ENCODE data around the gene TRIP13.

TRIP13 gene

GRCh38 chr5:943201-943917 is 50.7 kb downstream of the TRIP13 start:
- no peak for DNase-seq

- DNase-seq = no peak
Measured at GRCh38 chr5:943918-944620, 51.4 kb downstream of the TRIP13 start.

- DNase-seq = no peak
Measured at GRCh38 chr5:944621-944927, 51.9 kb downstream of the TRIP13 start.

DNA sequence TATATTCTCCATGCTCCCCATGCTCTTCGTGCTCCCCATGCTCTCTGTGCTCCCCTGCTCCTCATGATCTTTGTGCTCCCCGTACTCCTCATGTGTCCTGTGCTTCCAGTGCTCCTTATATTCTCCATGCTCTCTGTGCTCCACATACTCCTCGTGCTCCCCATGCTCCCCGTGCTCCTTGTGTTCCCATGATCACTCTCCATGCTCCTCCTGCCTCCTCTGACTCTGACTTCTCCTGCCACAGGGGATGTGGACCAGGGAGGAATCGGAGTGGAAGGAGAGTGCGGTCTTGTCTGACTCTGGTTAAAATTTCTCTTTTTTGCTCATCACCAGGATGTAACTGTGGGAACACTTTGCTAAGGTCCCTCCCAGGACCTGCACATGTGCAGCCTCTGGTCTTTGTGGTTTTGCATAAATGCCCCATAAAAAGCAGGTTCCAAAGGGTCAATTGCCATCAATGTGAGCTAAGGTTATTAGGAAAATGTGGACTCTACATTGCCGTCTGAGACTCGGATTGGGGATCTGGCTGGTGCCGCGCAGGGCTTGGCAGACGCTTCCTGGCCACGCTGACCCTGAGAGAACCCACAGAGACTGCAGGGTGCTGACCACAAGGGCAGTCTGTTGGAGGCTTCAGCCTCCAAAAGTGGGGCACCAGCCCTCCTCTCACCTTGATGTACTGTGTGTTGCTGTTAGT is 52.5 kb downstream of the TRIP13 start:
- no peak for DNase-seq

DNA sequence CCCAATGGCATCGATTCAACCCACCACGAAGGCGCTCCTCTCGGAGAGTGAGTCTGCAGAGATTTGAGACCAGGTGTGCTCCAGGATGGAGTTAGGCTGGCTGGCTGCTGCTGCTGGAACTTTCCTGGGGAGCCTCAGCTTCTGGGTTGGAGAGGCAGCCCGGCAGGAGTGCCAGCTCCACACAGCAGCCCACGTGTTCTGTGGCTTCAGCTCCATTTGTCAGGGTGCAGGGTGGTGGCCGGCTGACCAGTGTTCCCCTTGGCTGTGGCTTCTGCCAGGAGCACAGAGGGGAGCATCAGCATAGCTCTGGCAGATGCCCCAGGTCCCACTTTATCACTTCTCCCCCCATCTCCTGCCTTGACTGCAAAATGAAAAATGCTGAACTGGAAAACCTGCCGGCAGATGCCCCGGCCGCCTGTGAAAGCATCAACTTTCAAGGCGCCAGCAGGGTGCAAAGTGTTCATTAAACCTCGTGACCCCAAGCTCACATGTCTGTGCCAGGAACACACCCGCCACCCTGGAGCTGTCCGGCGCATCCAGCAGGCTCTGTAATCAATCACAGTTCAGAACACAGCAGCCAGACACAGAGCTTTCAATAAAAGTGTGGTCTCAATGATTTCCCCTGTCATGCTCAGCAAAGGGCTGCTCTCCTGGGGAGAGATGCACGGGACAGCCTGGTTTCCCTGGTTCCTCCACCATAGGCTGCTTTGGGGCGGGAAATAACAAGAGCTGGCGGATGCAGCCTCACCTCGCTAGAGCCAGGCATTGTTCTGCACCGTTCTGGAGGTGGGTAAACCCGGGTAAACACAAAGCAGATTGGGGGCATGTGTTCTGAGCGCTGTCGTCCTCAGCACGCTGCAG is 53.2 kb downstream of the TRIP13 start:
- DNase-seq = no peak

GRCh38 chr5:946720-947625 is 54.3 kb downstream of the TRIP13 start:
- no peak for DNase-seq

GRCh38 chr5:947626-948471 is 55.2 kb downstream of the TRIP13 start:
- no peak for DNase-seq

- no peak for DNase-seq
Measured at GRCh38 chr5:948472-949274, 56.0 kb downstream of the TRIP13 start.

- DNase-seq = no peak
Measured at GRCh38 chr5:949275-949543, 56.5 kb downstream of the TRIP13 start.

DNA sequence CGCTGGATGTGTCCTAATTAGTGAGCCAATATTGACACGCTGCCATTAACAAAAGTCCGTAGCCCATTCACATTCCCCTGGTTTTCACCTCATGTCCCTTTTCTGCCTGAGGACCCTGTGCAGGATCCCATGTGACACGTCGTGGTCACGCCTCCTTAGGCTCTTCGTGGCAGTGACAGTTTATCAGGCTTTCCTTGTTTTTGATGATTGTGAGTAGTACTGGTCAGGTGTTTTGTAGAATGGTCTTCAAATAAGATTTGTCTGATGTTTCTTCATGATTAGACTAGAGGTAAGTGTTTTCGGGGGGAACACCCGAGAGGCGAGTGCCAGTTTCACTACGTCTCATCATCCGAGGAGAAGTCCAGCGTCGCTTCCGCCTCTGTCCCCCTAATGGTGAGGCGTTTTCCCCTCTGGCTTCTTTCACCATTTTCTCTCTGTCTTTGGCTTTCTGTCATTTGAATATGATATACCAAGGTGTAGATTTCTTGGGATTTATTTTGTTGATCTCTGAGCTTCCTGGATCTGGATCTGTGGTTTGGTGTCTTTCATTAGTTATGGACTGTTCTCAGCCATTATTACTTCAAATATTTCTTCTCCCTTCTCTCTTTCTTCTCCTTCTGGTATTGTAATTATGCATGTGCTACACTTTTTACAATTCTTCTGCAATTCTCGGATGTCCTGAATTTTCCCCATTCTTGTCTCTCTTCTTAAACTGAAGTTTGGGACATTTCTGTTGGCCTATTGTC is 57.3 kb downstream of the TRIP13 start:
- no peak for DNase-seq

DNA sequence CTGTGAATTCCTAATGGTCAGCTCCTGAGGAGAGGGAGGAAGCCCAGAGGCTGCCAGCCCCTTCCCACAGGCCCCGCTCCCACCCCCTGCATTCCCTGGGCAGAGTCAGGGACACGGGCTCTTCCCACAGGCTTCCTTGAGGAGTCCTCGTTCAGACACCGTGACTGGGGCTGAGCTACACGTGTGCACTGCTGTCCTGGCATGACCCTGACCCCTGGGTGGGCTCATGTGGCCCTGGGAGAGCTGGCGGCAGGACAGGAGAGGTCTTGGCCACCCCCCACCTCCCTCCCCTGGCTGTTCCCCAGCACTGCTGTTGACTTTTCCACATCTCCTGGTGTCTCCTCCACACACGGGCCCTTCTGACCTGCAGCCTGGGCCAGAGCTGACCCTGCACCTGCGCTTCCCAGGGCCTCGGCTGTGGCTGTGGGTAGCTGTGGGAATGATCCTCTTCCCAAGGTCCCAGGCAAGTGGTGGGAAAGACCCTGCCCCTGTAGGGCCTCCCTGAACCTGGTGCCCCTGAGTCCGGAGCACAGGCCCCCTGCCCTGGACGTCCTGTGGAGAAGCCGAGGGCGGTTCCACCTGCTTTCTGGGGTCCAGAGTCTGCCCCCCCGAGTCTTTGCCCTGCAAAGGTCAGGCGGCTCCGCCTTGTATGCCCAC is 59.4 kb downstream of the TRIP13 start:
- DNase-seq = no peak

DNA sequence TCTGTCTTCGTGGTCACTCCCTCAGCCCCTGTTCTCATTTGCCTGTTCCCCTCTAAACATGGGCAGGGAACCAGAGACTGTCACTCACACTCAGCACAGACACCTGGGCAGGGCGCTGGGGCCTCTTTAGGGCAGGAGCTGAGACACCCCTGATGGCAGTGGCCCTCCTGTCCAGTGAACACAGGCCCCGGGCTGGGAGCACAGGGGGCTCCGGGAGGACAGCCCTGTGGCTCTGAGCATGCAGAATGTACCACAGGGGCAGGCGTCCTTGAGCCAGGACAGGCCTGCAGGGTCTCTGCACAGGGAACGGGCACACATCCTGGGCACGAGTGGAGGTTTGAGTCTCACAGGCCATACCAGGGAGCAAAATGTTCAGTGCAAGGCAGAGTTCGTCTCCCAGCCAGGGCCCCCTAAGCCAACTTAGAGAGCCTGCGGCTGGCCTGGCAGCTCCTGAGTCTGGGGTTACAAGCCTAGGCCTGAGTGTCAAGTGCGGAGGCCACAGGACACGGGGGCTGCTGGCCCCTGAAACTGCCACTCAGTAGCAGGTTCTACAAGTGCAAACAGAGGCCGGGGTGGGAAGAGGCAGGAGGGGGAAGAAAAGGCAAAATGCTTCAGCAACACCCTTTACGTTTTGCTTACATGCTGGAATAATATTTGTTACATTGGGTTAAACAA is 60.0 kb downstream of the TRIP13 start:
- DNase-seq = no peak

DNA sequence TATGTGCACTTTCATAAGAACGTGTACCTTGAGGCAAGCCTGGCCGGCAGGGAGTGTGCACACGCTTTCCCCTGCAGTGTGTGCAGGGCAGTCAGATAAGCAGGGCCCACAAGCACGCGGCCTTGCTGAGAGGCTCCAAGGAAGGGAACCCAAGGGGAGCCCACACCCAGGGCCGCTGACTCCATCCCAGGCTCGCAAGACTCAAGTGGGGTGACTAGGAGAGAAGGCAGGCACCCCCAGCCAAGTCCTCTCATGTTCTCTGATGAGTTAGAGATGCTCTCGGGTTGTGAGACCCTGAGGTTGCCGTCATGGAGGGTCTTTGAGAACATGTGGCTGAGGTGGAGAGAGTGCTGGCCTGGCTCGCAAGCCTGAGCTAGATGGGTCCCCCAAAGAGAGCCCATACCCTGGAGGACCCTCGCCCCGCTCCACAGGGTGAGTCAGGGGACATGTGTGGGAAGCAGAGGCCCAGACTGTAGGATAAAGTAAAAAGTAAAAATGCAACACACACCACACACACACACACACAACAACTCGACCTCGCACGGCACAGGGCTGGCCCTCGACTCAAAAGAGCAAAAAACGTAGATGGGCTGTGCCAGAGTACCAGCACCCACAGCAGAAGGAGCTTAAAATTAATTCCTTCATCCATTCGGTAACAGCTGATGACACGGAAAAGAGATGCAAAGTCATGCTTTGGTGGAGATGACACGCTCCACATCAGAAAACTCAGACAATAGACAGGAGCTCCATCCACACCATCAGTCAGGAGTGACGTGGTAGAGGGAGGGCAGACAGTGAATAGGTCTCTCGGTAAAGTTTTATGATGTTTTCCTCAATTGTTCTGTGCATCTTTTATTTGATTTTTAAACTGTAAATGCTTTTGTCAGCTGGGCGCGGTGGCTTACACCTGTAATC is 61.1 kb downstream of the TRIP13 start:
- no peak for DNase-seq

GRCh38 chr5:955886-956761 is 63.4 kb downstream of the TRIP13 start:
- DNase-seq = no peak

DNA sequence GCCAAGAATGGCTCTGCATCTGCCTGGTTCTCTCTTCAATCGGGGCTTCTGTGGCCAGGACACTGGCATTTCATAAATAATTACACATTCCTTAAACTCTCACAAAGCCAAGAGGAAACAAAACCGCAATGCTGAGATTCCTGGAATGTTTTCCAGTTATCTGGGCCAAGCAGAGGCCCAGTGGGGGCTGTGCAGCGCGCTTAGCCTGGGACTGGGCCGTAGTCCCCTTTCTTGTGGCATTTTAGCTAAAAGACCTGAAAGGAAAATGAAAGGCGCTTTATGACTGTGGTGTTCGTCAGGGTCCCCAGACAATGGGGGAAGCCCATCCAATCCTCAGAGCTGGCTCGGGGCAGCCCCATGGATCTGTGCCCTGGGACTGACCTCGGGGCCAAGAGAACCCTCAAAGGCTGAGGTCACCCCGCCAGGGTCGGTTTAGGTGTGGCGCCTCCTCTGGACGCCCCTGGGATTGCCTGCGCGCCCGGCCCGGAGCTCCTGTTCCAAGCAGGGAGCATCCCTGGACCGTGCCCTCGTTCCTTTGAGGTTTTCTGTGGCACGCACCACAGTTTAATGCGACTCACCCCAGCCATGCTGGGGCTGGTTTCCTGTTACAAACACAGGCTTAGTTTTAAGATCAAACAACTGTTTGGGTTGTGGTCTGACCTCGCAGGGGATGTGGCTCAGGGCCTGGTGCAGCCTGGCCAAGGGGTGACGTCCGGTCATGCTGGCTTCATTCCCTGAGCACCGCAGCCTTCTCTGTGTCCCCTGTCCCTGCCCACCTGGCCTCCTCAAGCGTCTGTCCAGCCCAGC is 64.5 kb downstream of the TRIP13 start:
- DNase-seq = peak; percentile 66

Measured in stimulated activated CD4-positive, alpha-beta T cell treated with anti-CD3 and anti-CD28 coated beads, Interleukin-1b, Interleukin-23, amount 100 ng/mL, for 48 hours (primary cell).